CD14-positive monocyte (primary cell): ENCODE data around the gene KRT23. TPM values are rescaled to one million over a fixed set of nuclear protein-coding genes. Genes with fewer than 3 reads are reported as not detected.

ENCODE experiments used
- DNase-seq, 3 donors: peaks; one replicate each; pipeline ENCODE4 v3.0.0-alpha.2; 2011 to 2022
- H2AFZ ChIP-seq: 2 replicates; pipeline ENCODE4 v1.6.0; 2012; ENCODE audit warnings: mild to moderate bottlenecking, low read depth, low read length, inconsistent platforms; ENCODE audit not compliant: insufficient read depth, poor library complexity, severe bottlenecking
- H3K27ac ChIP-seq, 2 donors: 1 replicate in 1 of 2; 2 replicates in 1 of 2; pipeline ENCODE4 v1.5.1; 2012 to 2013; ENCODE audit warnings: low read length in 2 of 2, control low read depth in 1 of 2, inconsistent platforms in 1 of 2, low read depth in 1 of 2, mild to moderate bottlenecking in 1 of 2
- H3K27me3 ChIP-seq, 2 donors: one replicate each; pipeline versions ENCODE4 v1.6.0 to v1.6.1; 2011 to 2013; ENCODE audit warnings: low read length in 2 of 2; ENCODE audit not compliant: control insufficient read depth in 2 of 2, insufficient read depth in 2 of 2
- H3K36me3 ChIP-seq, 2 donors: replicated peaks in 1 of 2; 1 replicate in 1 of 2; 2 replicates in 1 of 2; pipeline versions ENCODE4 v1.5.1 to v1.6.1; 2012 to 2013; ENCODE audit warnings: low read length in 2 of 2, control low read depth in 1 of 2, inconsistent platforms in 1 of 2, mild to moderate bottlenecking in 1 of 2; ENCODE audit not compliant: insufficient read depth in 2 of 2, control insufficient read depth in 1 of 2
- H3K4me1 ChIP-seq, 2 donors: 1 replicate in 1 of 2; 2 replicates in 1 of 2; pipeline versions ENCODE4 v1.5.1 to v1.6.1; 2012 to 2013; ENCODE audit warnings: low read length in 2 of 2, control low read depth in 1 of 2, inconsistent platforms in 1 of 2, mild to moderate bottlenecking in 1 of 2, moderate library complexity in 1 of 2; ENCODE audit not compliant: insufficient read depth in 2 of 2, control insufficient read depth in 1 of 2
- H3K4me2 ChIP-seq: replicated peaks from 2 replicates; pipeline ENCODE3; 2012; ENCODE audit warnings: low read length, moderate library complexity, mild to moderate bottlenecking; ENCODE audit not compliant: poor library complexity, severe bottlenecking; ENCODE audit errors: extremely low read depth
- H3K4me3 ChIP-seq, 3 experiments: fragments of 200-600 bp in 1 of 3; sonication (generic) in 1 of 3; replicated peaks in 1 of 3; 1 replicate in 2 of 3; 2 replicates in 1 of 3; pipeline ENCODE4 v1.5.1; 2011 to 2013; ENCODE audit warnings: low read length in 3 of 3, mild to moderate bottlenecking in 3 of 3, control low read depth in 2 of 3, low read depth in 2 of 3, inconsistent platforms in 1 of 3, moderate library complexity in 1 of 3
- H3K79me2 ChIP-seq: 2 replicates; pipeline ENCODE4 v1.6.0; 2012; ENCODE audit warnings: mild to moderate bottlenecking, control low read depth, inconsistent platforms, low read length, moderate library complexity; ENCODE audit not compliant: insufficient read depth
- H3K9ac ChIP-seq: 2 replicates; pipeline ENCODE4 v1.6.0; 2017; ENCODE audit warnings: low read length, mild to moderate bottlenecking; ENCODE audit not compliant: insufficient read depth, poor library complexity, severe bottlenecking
- H3K9me3 ChIP-seq, 2 donors: replicated peaks in 1 of 2; 1 replicate in 1 of 2; 2 replicates in 1 of 2; pipeline versions ENCODE4 v1.5.1 to v1.6.1; 2012 to 2013; ENCODE audit warnings: low read length in 2 of 2, control low read depth in 1 of 2; ENCODE audit not compliant: control insufficient read depth in 1 of 2, insufficient read depth in 1 of 2
- H4K20me1 ChIP-seq: 2 replicates; pipeline ENCODE4 v1.6.0; 2012; ENCODE audit warnings: mild to moderate bottlenecking, low read length, control low read depth, moderate library complexity; ENCODE audit not compliant: insufficient read depth
- H3K27ac Mint-ChIP-seq, 7 donors: one replicate each; pipeline ENCODE4 v1.8.0; 2020; ENCODE audit warnings: mild to moderate bottlenecking in 7 of 7, mixed read lengths in 7 of 7, moderate library complexity in 6 of 7, inconsistent platforms in 2 of 7
- H3K27me3 Mint-ChIP-seq, 3 donors: one replicate each; pipeline ENCODE4 v1.8.0; 2021 to 2022; ENCODE audit warnings: low read depth in 3 of 3, mild to moderate bottlenecking in 3 of 3, mixed read lengths in 3 of 3, moderate library complexity in 3 of 3, inconsistent platforms in 1 of 3
- H3K36me3 Mint-ChIP-seq, 2 donors: one replicate each; pipeline ENCODE4 v1.8.0; 2020; ENCODE audit warnings: mixed read lengths in 2 of 2, inconsistent platforms in 1 of 2, mild to moderate bottlenecking in 1 of 2
- H3K4me1 Mint-ChIP-seq: one replicate; pipeline ENCODE4 v1.8.0; 2020; ENCODE audit warnings: mild to moderate bottlenecking, mixed read lengths
- H3K4me3 Mint-ChIP-seq, 2 donors: one replicate each; pipeline ENCODE4 v1.8.0; 2020; ENCODE audit warnings: mild to moderate bottlenecking in 2 of 2, mixed read lengths in 2 of 2, moderate library complexity in 1 of 2
- H3K9me3 Mint-ChIP-seq, 7 donors: one replicate each; pipeline ENCODE4 v1.8.0; 2020 to 2022; ENCODE audit warnings: mixed read lengths in 7 of 7, mild to moderate bottlenecking in 6 of 7, moderate library complexity in 6 of 7, inconsistent platforms in 2 of 7
- WGBS: methylation state at CpG from one replicate; pipeline ENCODE4 v1.1.5; 2013; ENCODE audit warnings: missing lambda C conversion rate; ENCODE audit not compliant: insufficient coverage; 5-methylcytosine and 5-hydroxymethylcytosine counted together
- intact Hi-C, 2 donors: fragments of 100-400 bp; cut with micrococcal nuclease; formaldehyde crosslinking; loops; one replicate each; pipeline versions ENCODE4 v1.15.0 to v1.15.1; 2023
- polyA plus RNA-seq, 3 donors: library from polyadenylated mRNA; depleted of rRNA in 1 of 3; unstranded in 2 of 3; stranded (reverse) in 1 of 3; fragments of 300-500 nt in 2 of 3; fragments of >200 nt in 1 of 3; fragmentation: Illumina TruSeq in 2 of 3; gene quantifications; 1 replicate in 2 of 3; 2 replicates in 1 of 3; pipeline ENCODE4 v1.2.3, GENCODE V29; 2012 to 2021
- TF ChIP-seq, protein P1 (sequence below): fragments of 200-600 bp; IDR thresholded peaks from one replicate; pipeline ENCODE4 v1.8.0; 2022; ENCODE audit warnings: antibody characterized with exemption, mild to moderate bottlenecking

Gene KRT23
- polyA plus RNA-seq, 3 donors: 1.7 to 7.6 (median 3.6) TPM

- Histone ChIP-seq H4K20me1 (no peaks in the 10 kb centered on the region), H3K4me2 (no peak within 1 kb of the TSS), H3K9me3 (peaks cover 4 to 5% of the 10 kb centered on the region in 2 donors), H3K79me2 (no peaks in the 10 kb centered on the region), H3K9ac (no peak within 1 kb of the TSS), H3K36me3 (no peaks in the 10 kb centered on the region), H3K27ac (no peak within 1 kb of the TSS), H3K4me1 (no peaks in the 10 kb centered on the region), H2AFZ (no peak within 1 kb of the TSS), H3K27me3 (no peaks in the 10 kb centered on the region), H3K4me3 (no peak within 1 kb of the TSS)
- no peaks in the 10 kb centered on the region for H3K4me1 Mint-ChIP-seq
- no peak within 1 kb of the TSS for H3K27ac Mint-ChIP-seq
- intact Hi-C loops: no loop called here
- DNase-seq: no peak
- peaks cover 2 to 11% (median 3%) of the 10 kb centered on the region in 3 donors for H3K27me3 Mint-ChIP-seq
- no CpG with 5 or more reads among the region's 1 CpG for WGBS
- TF ChIP-seq, protein P1, sequence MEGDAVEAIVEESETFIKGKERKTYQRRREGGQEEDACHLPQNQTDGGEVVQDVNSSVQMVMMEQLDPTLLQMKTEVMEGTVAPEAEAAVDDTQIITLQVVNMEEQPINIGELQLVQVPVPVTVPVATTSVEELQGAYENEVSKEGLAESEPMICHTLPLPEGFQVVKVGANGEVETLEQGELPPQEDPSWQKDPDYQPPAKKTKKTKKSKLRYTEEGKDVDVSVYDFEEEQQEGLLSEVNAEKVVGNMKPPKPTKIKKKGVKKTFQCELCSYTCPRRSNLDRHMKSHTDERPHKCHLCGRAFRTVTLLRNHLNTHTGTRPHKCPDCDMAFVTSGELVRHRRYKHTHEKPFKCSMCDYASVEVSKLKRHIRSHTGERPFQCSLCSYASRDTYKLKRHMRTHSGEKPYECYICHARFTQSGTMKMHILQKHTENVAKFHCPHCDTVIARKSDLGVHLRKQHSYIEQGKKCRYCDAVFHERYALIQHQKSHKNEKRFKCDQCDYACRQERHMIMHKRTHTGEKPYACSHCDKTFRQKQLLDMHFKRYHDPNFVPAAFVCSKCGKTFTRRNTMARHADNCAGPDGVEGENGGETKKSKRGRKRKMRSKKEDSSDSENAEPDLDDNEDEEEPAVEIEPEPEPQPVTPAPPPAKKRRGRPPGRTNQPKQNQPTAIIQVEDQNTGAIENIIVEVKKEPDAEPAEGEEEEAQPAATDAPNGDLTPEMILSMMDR: no peak
- H3K36me3 Mint-ChIP-seq: no peaks in the 10 kb centered on the region
- H3K9me3 Mint-ChIP-seq: peaks cover 2 to 13% (median 4%) of the 10 kb centered on the region in 7 donors
- H3K4me3 Mint-ChIP-seq: no peak within 1 kb of the TSS
Measured at GRCh38 chr17:40966848-40967247, 29.4 kb upstream of the KRT23 start, which contains the start of gene KRT39. Gene KRT39, minus strand, starts transcription at chr17:40966948. Its CDS starts 92 bp downstream, at chr17:40966856.

GRCh38 chr17:40963838-40964237 is 26.4 kb upstream of the KRT23 start:
- H3K79me2 ChIP-seq: no peaks in the 10 kb centered on the region
- H4K20me1 ChIP-seq: no peaks in the 10 kb centered on the region
- H3K4me3 ChIP-seq: no peak overlapping the region
- H2AFZ ChIP-seq: no peak overlapping the region
- Mint-ChIP-seq H3K27me3 (peaks cover 3 to 10% (median 10%) of the 10 kb centered on the region in 3 donors), H3K27ac (no peak overlapping the region), H3K36me3 (no peaks in the 10 kb centered on the region), H3K4me1 (peaks cover 3% of the 10 kb centered on the region), H3K9me3 (peaks cover 2 to 13% (median 4%) of the 10 kb centered on the region in 7 donors), H3K4me3 (no peak overlapping the region)
- no peaks in the 10 kb centered on the region for H3K27me3 ChIP-seq
- H3K4me2 ChIP-seq: no peak overlapping the region
- no peaks in the 10 kb centered on the region for H3K36me3 ChIP-seq
- H3K27ac ChIP-seq: no peak overlapping the region
- TF ChIP-seq, protein P1: peak; percentile 86
- no peak overlapping the region for H3K9ac ChIP-seq
- H3K9me3 ChIP-seq: peaks cover 4 to 5% of the 10 kb centered on the region in 2 donors
- H3K4me1 ChIP-seq: no peaks in the 10 kb centered on the region
- DNase-seq: peak in 2 of 3 donors; percentile 18 to 37
- no CpG with 5 or more reads among the region's 1 CpG for WGBS
- intact Hi-C loops: no loop called here
